HUES64 (cell line): ENCODE data around the gene RNASEH1.
"Not testable (repeated sequence)": the region's sequence is repeated elsewhere in the genome, so short reads cannot be mapped to it uniquely, and the experiment has no call there.

Experiments
- H3K27ac ChIP-seq: 2 replicates; pipeline ENCODE4 v1.7.0; 2013; ENCODE audit warnings: low read depth, low read length, inconsistent platforms
- H3K27me3 ChIP-seq: 2 replicates; pipeline ENCODE4 v1.6.1; 2013; ENCODE audit warnings: mild to moderate bottlenecking, low read length; ENCODE audit not compliant: insufficient read depth
- H3K36me3 ChIP-seq: 2 replicates; pipeline ENCODE4 v1.6.1; 2013; ENCODE audit warnings: mild to moderate bottlenecking, low read length; ENCODE audit not compliant: insufficient read depth
- H3K4me1 ChIP-seq: 2 replicates; pipeline ENCODE4 v1.6.1; 2013; ENCODE audit warnings: mild to moderate bottlenecking, low read length, moderate library complexity; ENCODE audit not compliant: insufficient read depth
- H3K4me3 ChIP-seq: 2 replicates; pipeline ENCODE4 v1.5.1; 2013; ENCODE audit warnings: mild to moderate bottlenecking, low read length, moderate library complexity
- H3K9ac ChIP-seq: 2 replicates; pipeline ENCODE4 v1.6.1; 2013; ENCODE audit warnings: mild to moderate bottlenecking, low read depth, low read length
- H3K9me3 ChIP-seq: 2 replicates; pipeline ENCODE4 v1.6.1; 2013; ENCODE audit warnings: low read depth, low read length; ENCODE audit not compliant: insufficient read depth
- WGBS: fragments of 150-250, 120-280 bp; methylation state at CpG from one replicate; pipeline ENCODE4 v1.1.7; 2013; ENCODE audit warnings: missing lambda C conversion rate; 5-methylcytosine and 5-hydroxymethylcytosine counted together

The RNASEH1 gene

GRCh38 chr2:3575534-3576262 lies 17.6 kb upstream of the RNASEH1 start:
- no peaks in the 10 kb centered on the region for H3K27me3 ChIP-seq
- H3K4me1 ChIP-seq = peaks cover 11% of the 10 kb centered on the region; the same call in 1 of the 2 replicates
- H3K27ac ChIP-seq = peak overlapping the region; percentile 93
- no peaks in the 10 kb centered on the region for H3K9me3 ChIP-seq
- WGBS = 2% methylated on average over 54 of the region's 54 CpGs
- peak overlapping the region; percentile 98 for H3K4me3 ChIP-seq
- peak overlapping the region; percentile 98 for H3K9ac ChIP-seq
- peaks cover 51% of the 10 kb centered on the region for H3K36me3 ChIP-seq

- no peaks in the 10 kb centered on the region for H3K27me3 ChIP-seq
- H3K9ac ChIP-seq = no peak overlapping the region
- no peak overlapping the region for H3K27ac ChIP-seq
- H3K36me3 ChIP-seq = peaks cover 36% of the 10 kb centered on the region
- H3K4me3 ChIP-seq = peak overlapping the region; percentile 98; the same call in 1 of the 2 replicates
- H3K9me3 ChIP-seq = no peaks in the 10 kb centered on the region
- peaks cover 11% of the 10 kb centered on the region; the same call in 1 of the 2 replicates for H3K4me1 ChIP-seq
- WGBS = 96% methylated on average over 11 of the region's 11 CpGs
These were observed 16.0 kb upstream of the RNASEH1 start for GRCh38 chr2:3574155-3574554.

- Histone ChIP-seq H3K9me3 (no peaks in the 10 kb centered on the region), H3K9ac (no peak overlapping the region), H3K27me3 (no peaks in the 10 kb centered on the region), H3K27ac (no peak overlapping the region), H3K4me1 (peaks cover 9% of the 10 kb centered on the region; the same call in 1 of the 2 replicates), H3K4me3 (no peak overlapping the region), H3K36me3 (peaks cover 20% of the 10 kb centered on the region)
- 94% methylated on average over 2 of the region's 2 CpGs for WGBS
These were observed 14.5 kb upstream of the RNASEH1 start for GRCh38 chr2:3572620-3573019.

- WGBS = 93% methylated on average over 8 of the region's 8 CpGs
These were observed 13.2 kb upstream of the RNASEH1 start for GRCh38 chr2:3571284-3571683.

GRCh38 chr2:3569656-3570055 lies 11.5 kb upstream of the RNASEH1 start:
- 94% methylated on average over 19 of the region's 23 CpGs for WGBS
- H3K9me3 ChIP-seq, H3K9ac ChIP-seq, H3K4me3 ChIP-seq, H3K36me3 ChIP-seq, H3K27me3 ChIP-seq, H3K27ac ChIP-seq, H3K4me1 ChIP-seq: not testable (repeated sequence)

More at GRCh38 chr2:3571284-3571683, 13.2 kb upstream of the RNASEH1 start:
- peaks cover 7% of the 10 kb centered on the region for H3K36me3 ChIP-seq
- no peak overlapping the region for H3K9ac ChIP-seq
- no peak overlapping the region for H3K4me3 ChIP-seq
- H3K27ac ChIP-seq = no peak overlapping the region
- no peaks in the 10 kb centered on the region for H3K4me1 ChIP-seq
- no peaks in the 10 kb centered on the region for H3K9me3 ChIP-seq
- H3K27me3 ChIP-seq = no peaks in the 10 kb centered on the region

GRCh38 chr2:3566806-3567205 lies 8.7 kb upstream of the RNASEH1 start:
- no peak overlapping the region for H3K4me3 ChIP-seq
- no peak overlapping the region for H3K9ac ChIP-seq
- no peaks in the 10 kb centered on the region for H3K36me3 ChIP-seq
- 93% methylated on average over 9 of the region's 9 CpGs for WGBS
- H3K27ac ChIP-seq = no peak overlapping the region
- no peaks in the 10 kb centered on the region for H3K9me3 ChIP-seq
- no peaks in the 10 kb centered on the region for H3K4me1 ChIP-seq
- no peaks in the 10 kb centered on the region for H3K27me3 ChIP-seq

GRCh38 chr2:3565117-3565516 lies 7.0 kb upstream of the RNASEH1 start:
- Histone ChIP-seq H3K27ac (no peak overlapping the region), H3K9ac (no peak overlapping the region), H3K36me3 (peaks cover 9% of the 10 kb centered on the region), H3K9me3 (no peaks in the 10 kb centered on the region), H3K27me3 (no peaks in the 10 kb centered on the region), H3K4me3 (no peak overlapping the region), H3K4me1 (no peaks in the 10 kb centered on the region)
- WGBS = 73% methylated on average over 4 of the region's 6 CpGs

GRCh38 chr2:3563521-3563976 lies 5.4 kb upstream of the RNASEH1 start:
- no peaks in the 10 kb centered on the region for H3K9me3 ChIP-seq
- WGBS = 94% methylated on average over 5 of the region's 5 CpGs
- H3K4me3 ChIP-seq = no peak overlapping the region
- H3K36me3 ChIP-seq = peaks cover 11% of the 10 kb centered on the region
- H3K27me3 ChIP-seq = no peaks in the 10 kb centered on the region
- H3K27ac ChIP-seq = no peak overlapping the region
- H3K4me1 ChIP-seq = peaks cover 5% of the 10 kb centered on the region; the same call in 1 of the 2 replicates
- H3K9ac ChIP-seq = no peak overlapping the region

- H3K36me3 ChIP-seq = peaks cover 50% of the 10 kb centered on the region
These were observed 411 bp downstream of the RNASEH1 start for GRCh38 chr2:3557639-3558204.

GRCh38 chr2:3553946-3554345 lies 4.2 kb downstream of the RNASEH1 start:
- Histone ChIP-seq H3K36me3 (peaks cover 75% of the 10 kb centered on the region), H3K4me1 (no peaks in the 10 kb centered on the region), H3K27me3 (no peaks in the 10 kb centered on the region), H3K27ac (no peak overlapping the region), H3K9ac (no peak overlapping the region), H3K9me3 (no peaks in the 10 kb centered on the region), H3K4me3 (no peak overlapping the region)
- WGBS = 89% methylated on average over 10 of the region's 10 CpGs

More at GRCh38 chr2:3557639-3558204, 411 bp downstream of the RNASEH1 start:
- H3K9me3 ChIP-seq = no peaks in the 10 kb centered on the region
- no peaks in the 10 kb centered on the region for H3K27me3 ChIP-seq
- peak overlapping the region; percentile 98 for H3K27ac ChIP-seq
- under 1% methylated on average over 40 of the region's 40 CpGs for WGBS
- peak overlapping the region; percentile 97 for H3K4me3 ChIP-seq
- peak overlapping the region; percentile 98 for H3K9ac ChIP-seq
- peaks cover 5% of the 10 kb centered on the region; the same call in 1 of the 2 replicates for H3K4me1 ChIP-seq

GRCh38 chr2:3547915-3548314 lies 10.2 kb downstream of the RNASEH1 start:
- H3K4me3 ChIP-seq = no peak overlapping the region
- no peak overlapping the region for H3K27ac ChIP-seq
- no peaks in the 10 kb centered on the region for H3K27me3 ChIP-seq
- H3K9ac ChIP-seq = no peak overlapping the region
- H3K4me1 ChIP-seq = no peaks in the 10 kb centered on the region
- H3K9me3 ChIP-seq = no peaks in the 10 kb centered on the region
- 92% methylated on average over 2 of the region's 2 CpGs for WGBS
- H3K36me3 ChIP-seq = peaks cover 96% of the 10 kb centered on the region
